HFFc6 (cell line): ENCODE results near the gene RHBDD1. TPM values are rescaled to one million over a fixed set of nuclear protein-coding genes. Genes with fewer than 3 reads are reported as not detected.

Source experiments
- DNase-seq: peaks from one replicate; pipeline ENCODE4 v3.0.0-alpha.2; 2018
- H3K27ac Mint-ChIP-seq: 2 replicates; pipeline ENCODE4 v1.8.0; 2020; ENCODE audit warnings: mild to moderate bottlenecking, mixed read lengths
- H3K27me3 Mint-ChIP-seq: 2 replicates; pipeline ENCODE4 v1.8.0; 2021; ENCODE audit warnings: mild to moderate bottlenecking, moderate library complexity, mixed read lengths; ENCODE audit not compliant: insufficient read depth
- H3K36me3 Mint-ChIP-seq: 2 replicates; pipeline ENCODE4 v1.8.0; 2021; ENCODE audit warnings: low read depth, mixed read lengths
- H3K4me1 Mint-ChIP-seq: 2 replicates; pipeline ENCODE4 v1.8.0; 2020; ENCODE audit warnings: low read depth, mixed read lengths
- H3K4me3 Mint-ChIP-seq: 2 replicates; pipeline ENCODE4 v1.8.0; 2020; ENCODE audit warnings: mild to moderate bottlenecking, moderate library complexity, mixed read lengths
- H3K9me3 Mint-ChIP-seq: 2 replicates; pipeline ENCODE4 v1.8.0; 2020; ENCODE audit warnings: mild to moderate bottlenecking, mixed read lengths
- CTCF ChIP-seq: fragments of 200-600 bp; sonication (generic); IDR thresholded peaks from 2 replicates; pipeline ENCODE4 v1.5.0; 2021; ENCODE audit warnings: antibody characterized with exemption, mild to moderate bottlenecking
- total RNA-seq, 6 experiments: library from RNA; stranded (reverse); fragmentation: NEBNext Ultra II Directional; extraction: Animal tissue kit (Norgen Biotek cat#: 25700); gene quantifications; 2 replicates in 1 of 6; 3 replicates in 5 of 6; pipeline ENCODE4 v1.2.3, GENCODE V29; 2021

The RHBDD1 gene
- total RNA-seq, 6 experiments from 2014 or later = 34.3 to 50.7 (median 42.3) TPM

- H3K27me3 Mint-ChIP-seq = no peaks in the 10 kb centered on the region
- peak overlapping the region; percentile 88 for H3K27ac Mint-ChIP-seq
- peaks cover 4% of the 10 kb centered on the region; the same call in 1 of the 2 replicates for H3K9me3 Mint-ChIP-seq
- H3K36me3 Mint-ChIP-seq = peaks cover 45% of the 10 kb centered on the region
- no peak for DNase-seq
- H3K4me3 Mint-ChIP-seq = peak overlapping the region; percentile 14; the same call in 1 of the 2 replicates
- peaks cover 87% of the 10 kb centered on the region for H3K4me1 Mint-ChIP-seq
- no peak for TF ChIP-seq CTCF
Measured at GRCh38 chr2:226909836-226910235, 74.0 kb downstream of the RHBDD1 start.

- TF ChIP-seq CTCF = no peak
- no peaks in the 10 kb centered on the region for H3K27me3 Mint-ChIP-seq
- no peak overlapping the region for H3K4me3 Mint-ChIP-seq
- H3K36me3 Mint-ChIP-seq = peaks cover 45% of the 10 kb centered on the region
- peak overlapping the region; percentile 47; the same call in 1 of the 2 replicates for H3K27ac Mint-ChIP-seq
- H3K4me1 Mint-ChIP-seq = peaks cover 87% of the 10 kb centered on the region
- no peak for DNase-seq
- peaks cover 4% of the 10 kb centered on the region; the same call in 1 of the 2 replicates for H3K9me3 Mint-ChIP-seq
Measured at GRCh38 chr2:226910384-226910783, 74.5 kb downstream of the RHBDD1 start.

GRCh38 chr2:226911932-226912331, 76.1 kb downstream of the RHBDD1 start:
- peaks cover 31% of the 10 kb centered on the region for H3K36me3 Mint-ChIP-seq
- DNase-seq = peak; percentile 74
- TF ChIP-seq CTCF = no peak

GRCh38 chr2:226913641-226914040, 77.8 kb downstream of the RHBDD1 start:
- no peak for TF ChIP-seq CTCF
- H3K4me3 Mint-ChIP-seq = no peak overlapping the region

More at GRCh38 chr2:226911932-226912331, 76.1 kb downstream of the RHBDD1 start:
- Mint-ChIP-seq H3K4me1 (peaks cover 88% of the 10 kb centered on the region), H3K27me3 (no peaks in the 10 kb centered on the region), H3K9me3 (peaks cover 4% of the 10 kb centered on the region; the same call in 1 of the 2 replicates), H3K4me3 (peak overlapping the region; percentile 60; the same call in 1 of the 2 replicates), H3K27ac (peak overlapping the region; percentile 51)

GRCh38 chr2:226915846-226916360, 80.0 kb downstream of the RHBDD1 start:
- H3K9me3 Mint-ChIP-seq = peaks cover 4% of the 10 kb centered on the region; the same call in 1 of the 2 replicates

More at GRCh38 chr2:226913641-226914040, 77.8 kb downstream of the RHBDD1 start:
- H3K4me1 Mint-ChIP-seq = peaks cover 77% of the 10 kb centered on the region
- H3K36me3 Mint-ChIP-seq = peaks cover 35% of the 10 kb centered on the region
- peaks cover 4% of the 10 kb centered on the region; the same call in 1 of the 2 replicates for H3K9me3 Mint-ChIP-seq
- no peak for DNase-seq
- H3K27me3 Mint-ChIP-seq = no peaks in the 10 kb centered on the region
- no peak overlapping the region for H3K27ac Mint-ChIP-seq

More at GRCh38 chr2:226915846-226916360, 80.0 kb downstream of the RHBDD1 start:
- Mint-ChIP-seq H3K27me3 (no peaks in the 10 kb centered on the region), H3K27ac (peak overlapping the region; percentile 45), H3K36me3 (peaks cover 52% of the 10 kb centered on the region), H3K4me3 (no peak overlapping the region), H3K4me1 (peaks cover 60% of the 10 kb centered on the region)
- no peak for TF ChIP-seq CTCF
- DNase-seq = peak; percentile 57
